ENCODE results near the gene NAT8L.

- TF ChIP-seq CTCF (IDR thresholded peaks at IDR 0.05) (no peak), POLR2A (IDR thresholded peaks at IDR 0.05) (no peak)
These were observed 10.2 kb downstream of the NAT8L start for GRCh38 chr4:2069161-2069971.
